ENCODE results near the gene FASTKD3.

GRCh38 chr5:7917130-7918123, 48.6 kb upstream of the FASTKD3 start:
- TF ChIP-seq CTCF (IDR thresholded peaks at IDR 0.05; ENCODE audit: low read length) (no peak), EZH2 (IDR thresholded peaks at IDR 0.05; ENCODE audit: borderline replicate concordance, low read length) (no peak)
